Pons (tissue), 1 donor: ENCODE data around the gene POM121L2.
"Not testable (repeated sequence)": the region's sequence is repeated elsewhere in the genome, so short reads cannot be mapped to it uniquely, and the experiment has no call there.

Experiments used
- DNase-seq: peaks from one replicate; pipeline ENCODE4 v3.0.0-alpha.2; 2016; ENCODE audit warnings: low spot score

The POM121L2 gene

GRCh38 chr6:27293436-27294098 lies 18.5 kb downstream of the POM121L2 start:
- DNase-seq = no peak

- DNase-seq = no peak
Measured at GRCh38 chr6:27290850-27291208, 21.2 kb downstream of the POM121L2 start.

- no peak for DNase-seq
Measured at GRCh38 chr6:27290065-27290849, 21.8 kb downstream of the POM121L2 start.

DNA sequence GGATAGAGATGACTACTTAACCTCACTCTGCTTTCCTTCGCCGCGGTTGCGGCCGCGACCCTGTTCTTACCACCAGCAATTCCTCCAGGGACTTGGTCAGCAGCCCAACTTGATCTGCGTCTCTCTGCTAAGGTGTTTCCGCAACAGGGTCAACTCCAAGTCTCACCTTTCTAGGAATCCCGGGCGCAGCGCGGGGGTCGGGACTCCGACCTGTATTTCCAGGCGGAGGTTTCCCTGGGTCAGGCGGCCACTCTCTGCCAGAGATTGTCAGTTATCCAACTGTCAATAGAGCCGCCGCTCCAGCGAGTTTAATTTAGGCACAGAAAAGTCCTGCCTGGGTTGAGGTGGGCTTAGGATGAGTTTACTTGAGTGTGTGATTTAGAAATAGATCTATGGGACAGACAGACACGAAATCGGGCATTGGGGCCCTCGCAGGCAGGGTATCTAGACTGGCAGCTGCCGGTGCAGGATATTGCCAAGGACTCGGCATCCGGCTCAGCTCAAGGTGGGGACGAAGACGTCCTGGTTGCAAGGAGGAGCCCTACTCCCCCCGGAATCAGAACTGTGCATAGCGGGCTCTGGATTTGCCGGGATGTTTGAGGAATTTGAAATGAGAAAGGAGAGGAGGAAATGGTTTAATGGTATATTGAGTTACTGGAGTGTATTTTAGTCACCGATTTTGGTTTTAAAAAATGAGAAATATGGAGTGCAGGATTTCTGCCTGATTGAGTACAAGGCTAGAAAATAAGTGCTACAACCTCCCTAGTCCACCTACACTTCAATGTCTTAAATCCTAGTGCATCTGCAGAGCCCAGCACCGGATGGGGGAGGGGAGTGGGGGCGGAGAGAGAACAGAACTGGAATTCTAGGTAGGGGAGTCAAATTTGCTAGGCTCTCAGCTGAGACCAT lies 23.7 kb downstream of the POM121L2 start:
- no peak for DNase-seq

GRCh38 chr6:27287751-27288135 lies 24.3 kb downstream of the POM121L2 start:
- no peak for DNase-seq

- DNase-seq = no peak
Measured at GRCh38 chr6:27286141-27286540, 25.9 kb downstream of the POM121L2 start.

- no peak for DNase-seq
Measured at GRCh38 chr6:27283279-27283678, 28.8 kb downstream of the POM121L2 start.

- DNase-seq = no peak
Measured at GRCh38 chr6:27281569-27281968, 30.5 kb downstream of the POM121L2 start.

GRCh38 chr6:27281105-27281539 lies 31.0 kb downstream of the POM121L2 start:
- no peak for DNase-seq

GRCh38 chr6:27280540-27281000 lies 31.5 kb downstream of the POM121L2 start:
- DNase-seq = no peak

DNA sequence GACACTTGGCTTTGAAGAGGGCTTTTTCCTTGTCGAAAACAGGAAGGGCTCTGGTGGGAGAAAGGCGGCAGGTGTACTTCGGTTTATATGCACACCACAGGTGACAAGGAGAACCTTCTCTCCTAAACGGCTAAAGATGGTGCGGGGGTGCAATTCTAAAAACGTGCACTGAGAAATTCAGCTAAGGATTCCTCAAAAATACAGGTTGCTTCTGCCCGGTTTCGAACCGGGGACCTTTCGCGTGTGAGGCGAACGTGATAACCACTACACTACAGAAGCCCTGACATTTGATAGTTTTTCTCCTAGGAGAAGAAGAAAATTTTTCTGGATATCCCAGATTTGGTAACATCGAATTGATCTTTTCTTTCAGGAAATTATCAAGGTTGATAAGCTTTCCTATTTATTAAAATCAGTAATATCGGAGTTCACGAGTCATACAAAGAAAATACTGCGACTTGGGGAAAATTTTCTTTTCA lies 32.0 kb downstream of the POM121L2 start:
- peak; percentile 20 for DNase-seq

GRCh38 chr6:27279513-27280063 lies 32.5 kb downstream of the POM121L2 start:
- DNase-seq = no peak

- DNase-seq = no peak
Measured at GRCh38 chr6:27275025-27275956, 36.8 kb downstream of the POM121L2 start.

DNA sequence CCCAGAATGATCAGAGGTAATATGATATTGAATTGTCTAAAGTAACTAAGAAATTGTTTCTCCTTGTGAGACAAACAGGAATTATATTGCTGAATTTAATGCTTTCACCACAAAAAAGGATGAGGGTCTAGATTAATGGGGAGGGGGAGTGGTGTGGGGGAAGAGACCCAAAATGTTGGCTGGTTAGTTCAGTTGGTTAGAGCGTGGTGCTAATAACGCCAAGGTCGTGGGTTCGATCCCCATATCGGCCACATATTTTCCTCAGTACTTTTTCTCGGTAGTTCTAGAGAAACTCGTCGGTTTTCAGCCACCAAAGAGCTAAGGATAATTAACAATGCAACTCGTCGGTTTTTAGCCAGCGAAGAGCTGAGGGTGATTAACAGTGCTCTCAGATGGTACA lies 38.3 kb downstream of the POM121L2 start:
- DNase-seq = no peak

- no peak for DNase-seq
Measured at GRCh38 chr6:27268803-27269202, 43.3 kb downstream of the POM121L2 start.

- DNase-seq = no peak
Measured at GRCh38 chr6:27267857-27268434, 44.1 kb downstream of the POM121L2 start.

- DNase-seq = not testable (repeated sequence)
Measured at GRCh38 chr6:27267003-27267402, 45.1 kb downstream of the POM121L2 start.

DNA sequence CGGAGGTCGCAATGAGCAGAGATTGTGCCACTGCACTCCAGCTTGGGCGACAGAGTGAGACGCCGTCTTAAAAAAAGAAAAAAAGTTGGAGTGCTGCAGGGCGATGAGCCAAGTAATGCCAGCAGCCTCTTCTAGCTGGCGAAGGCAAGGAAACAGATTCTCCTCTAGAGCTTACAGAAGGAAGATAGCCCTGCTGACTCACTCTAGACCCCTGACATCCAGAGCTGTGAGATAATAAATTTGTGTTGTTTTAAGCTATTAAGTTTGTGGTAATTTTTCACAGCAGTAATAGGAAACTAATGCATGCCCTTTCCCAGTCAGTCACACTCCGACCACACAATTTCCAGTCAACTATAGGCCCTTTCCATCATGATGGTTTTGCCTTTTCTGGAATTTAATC lies 48.2 kb downstream of the POM121L2 start:
- DNase-seq = no peak

- no peak for DNase-seq
Measured at GRCh38 chr6:27260836-27261375, 51.2 kb downstream of the POM121L2 start.

- no peak for DNase-seq
Measured at GRCh38 chr6:27260369-27260768, 51.7 kb downstream of the POM121L2 start.
